Measurements from ENCODE around the gene ARID1B.

DNA sequence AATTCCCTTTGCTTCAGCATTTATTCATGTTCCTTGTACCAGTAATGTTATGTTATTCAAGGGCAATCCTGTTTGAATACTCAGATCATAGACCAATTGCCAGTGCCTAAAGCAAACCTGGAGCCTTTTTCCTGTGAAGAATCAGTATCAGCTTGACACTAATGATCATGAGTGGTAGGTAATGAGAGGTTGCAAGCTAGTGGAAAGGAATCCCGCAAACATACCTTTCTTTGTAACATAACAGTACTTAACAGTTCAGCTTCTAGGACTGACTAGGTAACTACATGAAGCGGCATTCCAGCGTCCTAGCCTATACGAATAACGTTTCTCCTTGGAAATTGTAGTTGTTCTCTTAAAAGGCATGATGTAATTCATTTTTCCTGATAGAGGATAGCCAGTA is 292.4 kb downstream of the ARID1B start:
- TF ChIP-seq, protein P1, sequence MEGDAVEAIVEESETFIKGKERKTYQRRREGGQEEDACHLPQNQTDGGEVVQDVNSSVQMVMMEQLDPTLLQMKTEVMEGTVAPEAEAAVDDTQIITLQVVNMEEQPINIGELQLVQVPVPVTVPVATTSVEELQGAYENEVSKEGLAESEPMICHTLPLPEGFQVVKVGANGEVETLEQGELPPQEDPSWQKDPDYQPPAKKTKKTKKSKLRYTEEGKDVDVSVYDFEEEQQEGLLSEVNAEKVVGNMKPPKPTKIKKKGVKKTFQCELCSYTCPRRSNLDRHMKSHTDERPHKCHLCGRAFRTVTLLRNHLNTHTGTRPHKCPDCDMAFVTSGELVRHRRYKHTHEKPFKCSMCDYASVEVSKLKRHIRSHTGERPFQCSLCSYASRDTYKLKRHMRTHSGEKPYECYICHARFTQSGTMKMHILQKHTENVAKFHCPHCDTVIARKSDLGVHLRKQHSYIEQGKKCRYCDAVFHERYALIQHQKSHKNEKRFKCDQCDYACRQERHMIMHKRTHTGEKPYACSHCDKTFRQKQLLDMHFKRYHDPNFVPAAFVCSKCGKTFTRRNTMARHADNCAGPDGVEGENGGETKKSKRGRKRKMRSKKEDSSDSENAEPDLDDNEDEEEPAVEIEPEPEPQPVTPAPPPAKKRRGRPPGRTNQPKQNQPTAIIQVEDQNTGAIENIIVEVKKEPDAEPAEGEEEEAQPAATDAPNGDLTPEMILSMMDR (IDR thresholded peaks at IDR 0.05; ENCODE audit: insufficient read depth, low read length, poor library complexity, severe bottlenecking), result no peak
- no peak for TF ChIP-seq EZH2phosphoT487 (conservative IDR thresholded peaks at IDR 0.05; ENCODE audit: low read length)
